Right atrium auricular region (tissue), 2 donors: ENCODE measurements around the gene P3H1. TPM values are rescaled to one million over a fixed set of nuclear protein-coding genes. Genes with fewer than 3 reads are reported as not detected.

Experiments
- DNase-seq: peaks from one replicate; pipeline ENCODE4 v3.0.0-alpha.2; 2019; ENCODE audit warnings: low spot score
- H3K27ac ChIP-seq, 2 donors: fragments of 200-600 bp; sonication (generic); 1 replicate in 1 of 2; 2 replicates in 1 of 2; pipeline ENCODE4 v1.5.1; 2016 to 2019
- H3K27me3 ChIP-seq, 2 donors: fragments of 200-600 bp; sonication (generic); one replicate each; pipeline versions ENCODE4 v1.5.1 to v1.6.0; 2017 to 2019
- H3K36me3 ChIP-seq: fragments of 200-600 bp; sonication (generic); one replicate; pipeline ENCODE4 v1.5.1; 2016
- H3K4me1 ChIP-seq, 2 donors: fragments of 200-600 bp; sonication (generic); one replicate each; pipeline versions ENCODE4 v1.5.1 to v1.6.0; 2017 to 2019
- H3K4me3 ChIP-seq, 2 donors: fragments of 200-600 bp; sonication (generic); 1 replicate in 1 of 2; 2 replicates in 1 of 2; pipeline ENCODE4 v1.5.1; 2017 to 2019; ENCODE audit warnings: mild to moderate bottlenecking in 1 of 2, moderate library complexity in 1 of 2
- H3K9me3 ChIP-seq, 2 donors: fragments of 200-600 bp; sonication (generic); one replicate each; pipeline ENCODE4 v1.5.1; 2019
- total RNA-seq, 2 donors: library from RNA; depleted of rRNA; stranded (reverse); fragments of >200 nt; gene quantifications; one replicate each; pipeline ENCODE4 v1.1.0, GENCODE V29; 2016
- TF ChIP-seq, protein P1 (sequence below), 2 donors: fragments of 200-600 bp; sonication (generic); IDR thresholded peaks; one replicate each; pipeline ENCODE4 v1.5.1; 2019; ENCODE audit warnings: antibody characterized with exemption in 2 of 2

P3H1 gene
- total RNA-seq, 2 donors from 2014 or later = 11.3 to 15.6 TPM

DNA sequence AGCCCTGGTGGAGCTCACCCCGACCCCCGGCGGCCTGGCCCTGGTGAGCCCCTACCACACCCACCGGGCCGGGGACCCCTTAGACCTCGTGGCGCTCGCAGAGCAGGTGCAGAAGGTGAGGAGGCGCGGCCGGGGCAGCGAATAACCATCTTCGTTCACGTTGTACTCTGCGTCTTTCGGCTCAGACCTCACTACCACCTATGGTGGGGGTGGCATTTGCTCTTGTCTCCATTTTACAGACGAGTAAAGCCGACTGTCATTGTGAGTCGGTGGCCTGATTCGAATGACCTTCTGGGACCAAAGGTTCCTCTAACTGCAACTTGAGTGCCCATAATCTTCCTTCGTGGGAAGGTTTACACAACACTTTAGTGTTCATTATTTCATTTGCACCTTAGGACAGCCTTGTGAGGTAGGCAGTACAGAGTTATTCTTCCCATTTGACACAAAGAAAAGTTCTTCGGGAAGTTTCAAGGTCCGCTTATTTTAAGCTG is 727 bp upstream of the P3H1 start:
- Histone ChIP-seq H3K9me3 (no peaks in the 10 kb centered on the region), H3K27me3 (no peaks in the 10 kb centered on the region), H3K4me1 (peaks cover 0 to 42% of the 10 kb centered on the region in 2 donors), H3K4me3 (peak overlapping the region; percentile 90 to 94), H3K27ac (peak overlapping the region; percentile 91 to 93), H3K36me3 (no peaks in the 10 kb centered on the region)
- no peak for DNase-seq
- TF ChIP-seq, protein P1, sequence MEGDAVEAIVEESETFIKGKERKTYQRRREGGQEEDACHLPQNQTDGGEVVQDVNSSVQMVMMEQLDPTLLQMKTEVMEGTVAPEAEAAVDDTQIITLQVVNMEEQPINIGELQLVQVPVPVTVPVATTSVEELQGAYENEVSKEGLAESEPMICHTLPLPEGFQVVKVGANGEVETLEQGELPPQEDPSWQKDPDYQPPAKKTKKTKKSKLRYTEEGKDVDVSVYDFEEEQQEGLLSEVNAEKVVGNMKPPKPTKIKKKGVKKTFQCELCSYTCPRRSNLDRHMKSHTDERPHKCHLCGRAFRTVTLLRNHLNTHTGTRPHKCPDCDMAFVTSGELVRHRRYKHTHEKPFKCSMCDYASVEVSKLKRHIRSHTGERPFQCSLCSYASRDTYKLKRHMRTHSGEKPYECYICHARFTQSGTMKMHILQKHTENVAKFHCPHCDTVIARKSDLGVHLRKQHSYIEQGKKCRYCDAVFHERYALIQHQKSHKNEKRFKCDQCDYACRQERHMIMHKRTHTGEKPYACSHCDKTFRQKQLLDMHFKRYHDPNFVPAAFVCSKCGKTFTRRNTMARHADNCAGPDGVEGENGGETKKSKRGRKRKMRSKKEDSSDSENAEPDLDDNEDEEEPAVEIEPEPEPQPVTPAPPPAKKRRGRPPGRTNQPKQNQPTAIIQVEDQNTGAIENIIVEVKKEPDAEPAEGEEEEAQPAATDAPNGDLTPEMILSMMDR (IDR thresholded peaks at IDR 0.05) = no peak

DNA sequence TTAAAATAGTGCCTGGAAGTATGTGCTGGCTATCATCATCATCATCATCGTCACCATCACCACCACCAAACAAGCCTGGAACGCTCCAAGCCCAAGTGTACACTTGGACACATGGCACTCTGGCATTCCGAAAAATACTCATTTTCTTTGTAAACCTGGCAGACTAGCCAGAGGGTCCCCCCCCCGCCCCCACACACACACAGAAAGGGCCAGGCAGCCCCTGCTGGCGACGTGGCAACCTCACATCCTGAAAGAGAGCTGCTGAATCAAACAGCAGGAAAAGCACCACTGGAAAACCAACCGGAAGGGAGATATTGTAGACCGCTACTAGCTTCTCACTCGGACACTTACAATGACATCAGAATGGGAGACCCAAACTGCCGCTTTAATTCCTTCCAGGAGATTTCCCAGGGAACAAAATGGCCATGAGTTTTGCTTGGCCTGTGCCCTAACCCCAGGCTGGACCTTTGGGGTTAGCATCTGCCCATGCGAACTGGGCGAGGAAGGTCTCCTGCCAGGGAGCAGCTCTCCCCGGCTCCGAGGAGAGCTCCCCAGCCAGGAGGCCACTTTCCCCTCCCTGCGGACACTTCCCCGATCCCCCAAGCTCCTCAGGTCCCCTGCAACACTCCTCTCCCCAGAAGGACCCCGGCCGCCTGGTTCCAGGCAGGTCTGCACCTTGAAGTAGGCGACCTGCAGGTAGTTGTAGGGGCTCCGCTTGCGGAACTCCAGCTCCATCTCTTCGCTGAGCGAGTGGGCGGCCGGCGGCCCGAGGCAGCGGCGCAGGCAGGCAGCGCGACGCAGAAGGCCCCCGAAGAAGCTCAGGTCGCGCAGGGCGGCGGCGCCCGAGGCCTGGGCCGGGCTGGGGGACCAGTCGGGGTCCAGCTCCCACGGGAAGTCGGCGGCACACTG is 742 bp downstream of the P3H1 start:
- TF ChIP-seq, protein P1 (IDR thresholded peaks at IDR 0.05) = peak; percentile 19 to 57
- Histone ChIP-seq H3K27ac (peak overlapping the region; percentile 90 to 93), H3K27me3 (no peaks in the 10 kb centered on the region), H3K4me3 (peak overlapping the region; percentile 90 to 94), H3K9me3 (no peaks in the 10 kb centered on the region), H3K36me3 (peaks cover 7% of the 10 kb centered on the region), H3K4me1 (peaks cover 0 to 42% of the 10 kb centered on the region in 2 donors)
- DNase-seq = no peak

DNA sequence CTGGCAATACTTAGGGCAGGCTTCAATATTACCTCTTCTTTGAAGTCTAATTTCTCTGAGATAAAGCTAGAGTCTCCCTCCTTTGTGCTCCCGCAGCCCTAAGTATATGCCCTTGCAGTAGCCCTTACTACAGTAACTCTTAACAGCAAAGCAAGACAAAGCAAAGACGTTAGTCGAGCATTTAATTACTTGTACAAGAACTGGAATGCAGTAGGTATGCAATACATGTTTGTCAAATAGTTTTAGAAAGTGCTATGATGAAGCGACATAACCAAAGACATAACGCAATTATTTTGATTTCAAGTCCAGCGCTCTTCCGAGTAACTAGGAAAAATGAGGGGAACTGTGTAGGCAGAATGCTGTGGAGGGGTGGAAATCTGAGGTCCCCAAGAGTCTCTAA is 1.6 kb downstream of the P3H1 start:
- TF ChIP-seq, protein P1 (IDR thresholded peaks at IDR 0.05) = no peak
- Histone ChIP-seq H3K9me3 (no peaks in the 10 kb centered on the region), H3K4me3 (peak overlapping the region; percentile 90 to 94), H3K4me1 (peaks cover 0 to 42% of the 10 kb centered on the region in 2 donors), H3K27ac (peak overlapping the region; percentile 90 to 93), H3K27me3 (no peaks in the 10 kb centered on the region), H3K36me3 (peaks cover 12% of the 10 kb centered on the region)
- no peak for DNase-seq

DNA sequence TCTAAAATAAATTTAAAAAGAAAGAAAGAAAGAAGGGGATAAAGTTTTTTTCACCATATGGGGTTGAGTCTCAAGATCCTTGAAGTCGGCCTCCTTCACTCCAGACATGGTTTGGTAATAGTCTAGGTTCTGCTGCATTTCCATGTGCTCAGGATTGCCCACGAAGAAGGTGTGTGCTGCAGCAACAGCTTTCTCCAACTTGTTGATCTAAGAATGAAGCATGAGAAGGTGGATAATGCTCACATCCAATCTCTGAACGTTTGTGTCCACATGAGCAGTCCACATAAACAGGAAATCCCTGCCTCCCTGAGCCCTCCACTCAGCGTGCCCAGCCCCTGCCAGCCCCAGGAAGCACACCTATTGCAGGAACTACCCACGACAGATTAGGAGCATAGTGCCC is 4.6 kb downstream of the P3H1 start:
- H3K27me3 ChIP-seq = no peaks in the 10 kb centered on the region
- no peak for DNase-seq
- H3K4me3 ChIP-seq = no peak overlapping the region
- H3K9me3 ChIP-seq = no peaks in the 10 kb centered on the region
- TF ChIP-seq, protein P1 (IDR thresholded peaks at IDR 0.05) = no peak
- H3K4me1 ChIP-seq = peaks cover 0 to 21% of the 10 kb centered on the region in 2 donors
- no peak overlapping the region for H3K27ac ChIP-seq
- peaks cover 42% of the 10 kb centered on the region for H3K36me3 ChIP-seq

DNA sequence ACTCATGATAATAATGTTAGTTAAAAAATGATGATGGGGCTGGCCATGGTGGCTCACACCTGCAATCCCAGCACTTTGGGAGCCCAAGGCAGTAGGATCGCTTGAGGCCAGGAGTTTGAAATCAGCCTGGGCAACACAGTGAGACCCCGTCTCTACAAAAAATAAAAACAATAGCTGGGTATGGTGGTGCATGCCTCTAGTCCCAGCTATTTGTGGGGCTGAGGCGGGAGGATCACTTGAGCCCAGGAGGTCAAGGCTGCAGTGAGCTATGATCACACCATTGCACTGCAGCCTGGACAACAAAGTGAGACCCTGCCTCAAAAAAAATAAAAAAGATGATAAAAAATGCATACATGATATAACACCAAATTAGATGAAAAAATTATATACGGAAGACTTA is 5.3 kb downstream of the P3H1 start:
- H3K27ac ChIP-seq = no peak overlapping the region
- no peak overlapping the region for H3K4me3 ChIP-seq
- DNase-seq = no peak
- peaks cover 0 to 21% of the 10 kb centered on the region in 2 donors for H3K4me1 ChIP-seq
- H3K9me3 ChIP-seq = no peaks in the 10 kb centered on the region
- TF ChIP-seq, protein P1 (IDR thresholded peaks at IDR 0.05) = no peak
- no peaks in the 10 kb centered on the region for H3K27me3 ChIP-seq
- peaks cover 45% of the 10 kb centered on the region for H3K36me3 ChIP-seq
